K562 (cell line): Measurements from ENCODE around the gene LIMS1. TPM values are rescaled to one million over a fixed set of nuclear protein-coding genes. Genes with fewer than 3 reads are reported as not detected.

Source experiments
- ATAC-seq: fragments of 200-7000 bp; cut with Tn5 transposase; 3 replicates; pipeline ENCODE4 v1.9.1; 2020; ENCODE audit warnings: moderate library complexity
- BruUV-seq: library from RNA; stranded (reverse); fragments of 400-500 nt; replicated peaks from 2 replicates; lab custom pipeline; 2021; lab: Mats Ljungman, UMichigan
- CTCF ChIA-PET: fragments of 300-600 bp; formaldehyde crosslinking; extraction: SDS; loops from one replicate; lab custom pipeline; 2021; ENCODE audit warnings: low intra/inter-chr PET ratio; lab: Yijun Ruan, JAX
- POLR2A ChIA-PET: fragments of 300-600, 350-650 bp; sonication (Branson Sonifier 250); formaldehyde crosslinking; extraction: SDS; loops from one replicate; lab custom pipeline; 2021; ENCODE audit warnings: antibody characterized with exemption, inconsistent platforms; lab: Yijun Ruan, JAX
- DNase-seq, 4 experiments: peaks; one replicate each; pipeline versions ENCODE4 v3.0.0 to v3.0.0-alpha.2; 2011 to 2018; ENCODE audit warnings: low spot score in 3 of 4, mixed read lengths in 3 of 4; ENCODE audit errors: extremely low read depth in 1 of 4
- FAIRE-seq: peaks from 2 replicates; lab custom pipeline; 2011; peaks lifted over from hg19 to GRCh38; lab: Jason Lieb, UNC
- H2AFZ ChIP-seq: 2 replicates; pipeline ENCODE4 v1.6.0; 2011; ENCODE audit warnings: low read depth, low read length, control low read depth, inconsistent platforms
- H3K27ac ChIP-seq: fragments of 200-600 bp; 3 replicates; pipeline ENCODE4 v1.8.0; 2011; ENCODE audit warnings: low read depth, mild to moderate bottlenecking, control low read depth, inconsistent platforms, low read length, moderate library complexity, mixed read lengths; ENCODE audit errors: extremely low read depth
- H3K27me3 ChIP-seq, 2 experiments: fragments of 300-600 bp in 1 of 2; 2 replicates in 1 of 2; 3 replicates in 1 of 2; pipeline versions ENCODE4 v1.6.0 to v1.8.0; 2011; ENCODE audit warnings: inconsistent platforms in 2 of 2, low read length in 2 of 2, mild to moderate bottlenecking in 1 of 2, mixed read lengths in 1 of 2, moderate library complexity in 1 of 2; ENCODE audit not compliant: control insufficient read depth in 2 of 2, insufficient read depth in 2 of 2
- H3K36me3 ChIP-seq: fragments of 300-600 bp; 3 replicates; pipeline ENCODE4 v1.8.0; 2011; ENCODE audit warnings: mild to moderate bottlenecking, low read length, inconsistent platforms; ENCODE audit not compliant: control insufficient read depth, insufficient read depth
- H3K4me1 ChIP-seq, 2 experiments: fragments of 200-600 bp in 1 of 2; replicated peaks in 1 of 2; 2 replicates in 1 of 2; 3 replicates in 1 of 2; pipeline versions ENCODE4 v1.5.1 to v1.8.0; 2011; ENCODE audit warnings: inconsistent platforms in 2 of 2, low read length in 2 of 2, mild to moderate bottlenecking in 1 of 2, mixed read lengths in 1 of 2, moderate library complexity in 1 of 2; ENCODE audit not compliant: control insufficient read depth in 2 of 2, insufficient read depth in 2 of 2
- H3K4me2 ChIP-seq: 2 replicates; pipeline ENCODE4 v1.6.1; 2011; ENCODE audit warnings: low read length, control low read depth, inconsistent platforms, mixed read lengths; ENCODE audit not compliant: insufficient read depth
- H3K4me3 ChIP-seq: fragments of 200-600 bp; sonication (generic), shearing (Covaris generic); 2 replicates; pipeline ENCODE4 v1.5.1; 2016; ENCODE audit warnings: control low read depth, inconsistent platforms
- H3K79me2 ChIP-seq: fragments of 200-600 bp; 3 replicates; pipeline ENCODE4 v1.8.0; 2011; ENCODE audit warnings: low read length, inconsistent platforms; ENCODE audit not compliant: control insufficient read depth, insufficient read depth
- H3K9ac ChIP-seq, 2 experiments: 2 replicates each; pipeline versions ENCODE4 v1.6.0 to v1.6.1; 2011; ENCODE audit warnings: low read depth in 2 of 2, low read length in 2 of 2, control low read depth in 1 of 2, inconsistent platforms in 1 of 2, mild to moderate bottlenecking in 1 of 2, mixed read lengths in 1 of 2; ENCODE audit not compliant: insufficient read depth in 1 of 2
- H3K9me1 ChIP-seq: one replicate; pipeline ENCODE4 v1.6.0; 2011; ENCODE audit warnings: inconsistent platforms, mild to moderate bottlenecking, low read length, moderate library complexity; ENCODE audit not compliant: control insufficient read depth, insufficient read depth
- H3K9me3 ChIP-seq: replicated peaks from 2 replicates; pipeline ENCODE4 v1.5.1; 2011; ENCODE audit warnings: low read depth, low read length, inconsistent platforms; ENCODE audit not compliant: control insufficient read depth, insufficient read depth
- H4K20me1 ChIP-seq: replicated peaks from 2 replicates; pipeline ENCODE4 v1.6.1; 2011; ENCODE audit warnings: low read length, inconsistent platforms, mixed read lengths; ENCODE audit not compliant: control insufficient read depth, insufficient read depth
- BCL6 ChIP-seq: fragments of 250-450 bp; sonication (Bioruptor Pico); IDR thresholded peaks from 2 replicates; pipeline ENCODE4 v1.4.0; 2020
- BRD9 ChIP-seq: fragments of 450-650 bp; IDR thresholded peaks from 2 replicates; pipeline ENCODE4 v1.6.1; 2018; ENCODE audit warnings: low read depth; ENCODE audit not compliant: partially characterized antibody
- CBX3 ChIP-seq, 2 experiments: IDR thresholded peaks; 1 replicate in 1 of 2; 2 replicates in 1 of 2; pipeline ENCODE4 v1.6.1; 2012; ENCODE audit warnings: inconsistent platforms in 2 of 2, low read length in 2 of 2, borderline replicate concordance in 1 of 2, control low read depth in 1 of 2
- CREM ChIP-seq: IDR thresholded peaks from 2 replicates; pipeline ENCODE4 v1.6.1; 2014; ENCODE audit warnings: antibody characterized with exemption, low read depth
- ELF1 ChIP-seq: fragments of 200-800 bp; sonication (Bioruptor generic); IDR thresholded peaks from 2 replicates; pipeline ENCODE4 v1.6.1; 2016; ENCODE audit warnings: missing genetic modification characterization, missing compliant biosample characterization
- KLF16 ChIP-seq: IDR thresholded peaks from 2 replicates; pipeline ENCODE4 v1.6.1; 2016; ENCODE audit warnings: antibody characterized with exemption
- NFIC ChIP-seq: fragments of 450-650 bp; IDR thresholded peaks from 2 replicates; pipeline ENCODE4 v1.6.1; 2017; ENCODE audit warnings: mild to moderate bottlenecking, inconsistent platforms
- SNIP1 ChIP-seq: fragments of 450-650 bp; IDR thresholded peaks from 2 replicates; pipeline ENCODE4 v1.7.1; 2017; ENCODE audit warnings: low read depth, mild to moderate bottlenecking
- SPI1 ChIP-seq: IDR thresholded peaks from 2 replicates; pipeline ENCODE4 v1.6.1; 2011; ENCODE audit warnings: low read depth, low read length, control low read depth, borderline replicate concordance
- TSC22D4 ChIP-seq: fragments of 450-650 bp; IDR thresholded peaks from 2 replicates; pipeline ENCODE4 v1.6.1; 2016; ENCODE audit warnings: missing genetic modification characterization, missing biosample characterization, control low read depth
- YY1 ChIP-seq, 3 experiments: IDR thresholded peaks; 2 replicates each; pipeline ENCODE4 v1.6.1; 2011; ENCODE audit warnings: low read length in 2 of 3, mild to moderate bottlenecking in 2 of 3, moderate library complexity in 2 of 3, borderline replicate concordance in 1 of 3, control low read depth in 1 of 3, low read depth in 1 of 3; ENCODE audit not compliant: insufficient read depth in 3 of 3, insufficient replicate concordance in 2 of 3, control insufficient read depth in 1 of 3, insufficient read length in 1 of 3; ENCODE audit errors: extremely low read depth in 1 of 3
- ZC3H4 ChIP-seq: sonication (generic); formaldehyde crosslinking; IDR thresholded peaks from 2 replicates; pipeline ENCODE4 v1.9.0; 2021; ENCODE audit warnings: missing genetic modification reagents, borderline replicate concordance
- ZKSCAN8 ChIP-seq: fragments of 200-800 bp; sonication (Bioruptor generic); IDR thresholded peaks from 2 replicates; pipeline ENCODE4 v1.6.1; 2016; ENCODE audit warnings: missing genetic modification characterization, missing compliant biosample characterization
- ZNF280A ChIP-seq: fragments of 450-650 bp; IDR thresholded peaks from 2 replicates; pipeline ENCODE4 v1.6.1; 2018; ENCODE audit warnings: mild to moderate bottlenecking, low read depth; ENCODE audit not compliant: partially characterized antibody
- ZNF347 ChIP-seq: fragments of 450-650 bp; formaldehyde crosslinking; IDR thresholded peaks from 2 replicates; pipeline ENCODE4 v1.4.0; 2020; ENCODE audit warnings: low read depth, mild to moderate bottlenecking, moderate library complexity
- ZNF518B ChIP-seq: fragments of 250-450 bp; sonication (Bioruptor Pico); IDR thresholded peaks from 2 replicates; pipeline ENCODE4 v1.5.0; 2021; ENCODE audit warnings: mild to moderate bottlenecking, moderate library complexity
- WGBS: fragments of 100-300 bp; shearing (Covaris generic); methylation state at CpG from one replicate; pipeline ENCODE4 v1.1.6; 2016; ENCODE audit warnings: low coverage, mixed read lengths; ENCODE audit not compliant: insufficient coverage; ENCODE audit errors: missing lambda C conversion rate; 5-methylcytosine and 5-hydroxymethylcytosine counted together
- in situ Hi-C: fragments of 300-500 bp; cut with MboI; formaldehyde crosslinking; loops from 4 replicates; pipeline ENCODE4 v1.15.0; 2018; ENCODE audit warnings: inconsistent platforms, mixed read lengths
- intact Hi-C: fragments of 100-400 bp; cut with micrococcal nuclease; formaldehyde crosslinking; loops from 2 replicates; pipeline ENCODE4 v1.14.2; 2022
- polyA plus RNA-seq, 8 experiments: library from polyadenylated mRNA; depleted of rRNA in 4 of 8; stranded (reverse) in 5 of 8; unstranded in 3 of 8; fragments of >200 nt; fragmentation: Nextera tagmentation in 2 of 8; fragmentation: Illumina TruSeq in 1 of 8; extraction: Ambion mirVana in 2 of 8; extraction: Trizol in 1 of 8; gene quantifications; 2 replicates each; pipeline versions ENCODE4 v1.2.1 to v1.2.3, GENCODE V29; 2011 to 2014; ENCODE audit warnings: inconsistent platforms in 1 of 8, missing spikeins in 1 of 8
- total RNA-seq, 7 experiments: library from RNA; depleted of rRNA in 6 of 7; stranded (reverse); fragments of >200 nt in 6 of 7; fragmentation: Illumina TruSeq in 2 of 7; extraction: Trizol in 2 of 7; gene quantifications; 2 replicates each; pipeline versions ENCODE4 v1.2.1 to v1.2.3, GENCODE V29; 2011 to 2021; ENCODE audit warnings: low replicate concordance in 1 of 7

The LIMS1 gene
- total and polyA plus RNA-seq, 9 of the 15 experiments (the other 6 are each of a cell fraction or from before 2014, with no cell fraction given): 52.8 to 134 (median 81.0) TPM

- Histone ChIP-seq H3K9me1 (peaks cover 2% of the 10 kb centered on the region), H3K79me2 (peaks cover 73% of the 10 kb centered on the region), H2AFZ (no peak overlapping the region), H3K4me1 (peaks cover 4 to 10% of the 10 kb centered on the region in 2 experiments; a peak in 3 of 5 replicates), H3K27me3 (no peaks in the 10 kb centered on the region), H3K27ac (no peak overlapping the region), H3K4me3 (no peak overlapping the region), H3K36me3 (no peaks in the 10 kb centered on the region; the same call in 2 of the 3 replicates), H4K20me1 (peaks cover 6% of the 10 kb centered on the region; the same call in 1 of the 2 replicates), H3K9me3 (no peaks in the 10 kb centered on the region), H3K4me2 (no peak overlapping the region), H3K9ac (no peak overlapping the region)
- intact Hi-C loops: no loop called here
- WGBS: 51% methylated on average over 7 of the region's 7 CpGs
- ChIA-PET CTCF (no interaction called here), POLR2A (interaction anchor here (1.6 kb wide), 1 partner anchor 9 kb away, joined by 7 read pairs; no protein-coding TSS in a partner anchor)
- DNase-seq (no peak), FAIRE-seq (no peak), ATAC-seq (no peak)
- BruUV-seq: no TSS peak
- in situ Hi-C loops: loop anchor here (25.0 kb wide), 1 partner anchor 638 kb away; no protein-coding TSS in a partner anchor
- TF ChIP-seq ZC3H4 (no peak), BRD9 (no peak), TSC22D4 (tag) (no peak), ZKSCAN8 (CRISPR knock-in tag) (no peak), CBX3 (IDR thresholded peaks at IDR 0.05; ENCODE audit: borderline replicate concordance in 1 of 2, low read length in 2 of 2) (no peak), BCL6 (CRISPR knock-in tag) (no peak), CREM (no peak), NFIC (no peak), ZNF518B (no peak), SNIP1 (no peak), ZNF280A (no peak), ELF1 (tag) (no peak), SPI1 (no peak), YY1 (IDR thresholded peaks at IDR 0.05; ENCODE audit: borderline replicate concordance in 1 of 3, control insufficient read depth in 1 of 3, extremely low read depth in 1 of 3, insufficient read depth in 3 of 3, insufficient read length in 1 of 3, insufficient replicate concordance in 2 of 3, low read depth in 1 of 3, low read length in 2 of 3) (no peak), KLF16 (no peak), ZNF347 (no peak)
Measured at GRCh38 chr2:108575132-108575966, 41.1 kb downstream of the LIMS1 start.
